ENCODE results near the gene SLC7A9. TPM values are rescaled to one million over a fixed set of nuclear protein-coding genes. Genes with fewer than 3 reads are reported as not detected.

The SLC7A9 gene
- total RNA-seq, 1 donor from 2014 or later, result 0.33 TPM

- Mint-ChIP-seq H3K27me3 (no peaks in the 10 kb centered on the region), H3K4me3 (no peak overlapping the region), H3K36me3 (ENCODE audit: low read depth) (peaks cover 49% of the 10 kb centered on the region), H3K4me1 (no peaks in the 10 kb centered on the region), H3K27ac (no peak overlapping the region), H3K9me3 (peaks cover 10% of the 10 kb centered on the region)
- CTCF ChIA-PET, result no interaction called here
- POLR2A ChIA-PET, result no interaction called here
- DNase-seq, result no peak
- TF ChIP-seq CTCF (IDR thresholded peaks at IDR 0.05), result no peak
- intact Hi-C loops (cut with micrococcal nuclease), result no loop called here
- no peak for ATAC-seq (ENCODE audit: low read depth)
Measured at GRCh38 chr19:32902448-32902847, 32.9 kb upstream of the SLC7A9 start.

GRCh38 chr19:32901504-32902161 is 32.1 kb upstream of the SLC7A9 start:
- Mint-ChIP-seq H3K36me3 (ENCODE audit: low read depth) (peaks cover 50% of the 10 kb centered on the region), H3K27me3 (no peaks in the 10 kb centered on the region), H3K4me1 (peaks cover 3% of the 10 kb centered on the region), H3K27ac (no peak overlapping the region), H3K9me3 (peaks cover 10% of the 10 kb centered on the region), H3K4me3 (no peak overlapping the region)
- ChIA-PET CTCF (no interaction called here), POLR2A (no interaction called here)
- no peak for TF ChIP-seq CTCF (IDR thresholded peaks at IDR 0.05)
- intact Hi-C loops (cut with micrococcal nuclease), result no loop called here
- ATAC-seq (ENCODE audit: low read depth), result no peak
- no peak for DNase-seq

GRCh38 chr19:32896516-32897214 is 27.1 kb upstream of the SLC7A9 start:
- DNase-seq, result no peak
- H3K4me3 Mint-ChIP-seq, result no peak overlapping the region

GRCh38 chr19:32895384-32895783 is 25.8 kb upstream of the SLC7A9 start:
- H3K4me3 Mint-ChIP-seq, result no peak overlapping the region
- H3K9me3 Mint-ChIP-seq, result peaks cover 18% of the 10 kb centered on the region
- POLR2A ChIA-PET, result interaction anchor here (0.6 kb wide), 1 partner anchor 183 kb away, joined by 12 read pairs; no protein-coding TSS in a partner anchor
- DNase-seq (no peak), ATAC-seq (ENCODE audit: low read depth) (no peak)
- no peak for TF ChIP-seq CTCF (IDR thresholded peaks at IDR 0.05)
- no peak overlapping the region for H3K27ac Mint-ChIP-seq
- no peaks in the 10 kb centered on the region for H3K27me3 Mint-ChIP-seq
- H3K4me1 Mint-ChIP-seq, result peaks cover 9% of the 10 kb centered on the region
- intact Hi-C loops (cut with micrococcal nuclease), result no loop called here
- CTCF ChIA-PET, result no interaction called here
- H3K36me3 Mint-ChIP-seq (ENCODE audit: low read depth), result peaks cover 66% of the 10 kb centered on the region

More at GRCh38 chr19:32896516-32897214, 27.1 kb upstream of the SLC7A9 start:
- H3K36me3 Mint-ChIP-seq (ENCODE audit: low read depth), result peaks cover 68% of the 10 kb centered on the region
- intact Hi-C loops (cut with micrococcal nuclease), result no loop called here
- CTCF ChIA-PET, result no interaction called here
- H3K4me1 Mint-ChIP-seq, result peaks cover 9% of the 10 kb centered on the region
- no peaks in the 10 kb centered on the region for H3K27me3 Mint-ChIP-seq
- no peak overlapping the region for H3K27ac Mint-ChIP-seq
- POLR2A ChIA-PET, result no interaction called here
- ATAC-seq (ENCODE audit: low read depth), result no peak
- peaks cover 13% of the 10 kb centered on the region for H3K9me3 Mint-ChIP-seq
- no peak for TF ChIP-seq CTCF (IDR thresholded peaks at IDR 0.05)

- POLR2A ChIA-PET, result no interaction called here
- H3K27ac Mint-ChIP-seq, result no peak overlapping the region
- H3K27me3 Mint-ChIP-seq, result no peaks in the 10 kb centered on the region
- no peak overlapping the region for H3K4me3 Mint-ChIP-seq
- H3K9me3 Mint-ChIP-seq, result peaks cover 18% of the 10 kb centered on the region
- ATAC-seq (ENCODE audit: low read depth), result no peak
- H3K36me3 Mint-ChIP-seq (ENCODE audit: low read depth), result peaks cover 65% of the 10 kb centered on the region
- peaks cover 6% of the 10 kb centered on the region for H3K4me1 Mint-ChIP-seq
- no peak for TF ChIP-seq CTCF (IDR thresholded peaks at IDR 0.05)
- CTCF ChIA-PET, result no interaction called here
- intact Hi-C loops (cut with micrococcal nuclease), result no loop called here
- DNase-seq, result no peak
Measured at GRCh38 chr19:32891609-32892008, 22.0 kb upstream of the SLC7A9 start.

Data from activated B cell treated with CpG ODN at 0.5 μM for 24 hours (primary cell).